Tibial artery (tissue), 4 donors: ENCODE data around the gene RDH5.

ENCODE experiments used
- DNase-seq, 2 donors: peaks; one replicate each; pipeline ENCODE4 v3.0.0-alpha.2; 2019
- H3K27ac ChIP-seq, 2 donors: fragments of 200-600 bp; sonication (generic) in 1 of 2; 1 replicate in 1 of 2; 2 replicates in 1 of 2; pipeline ENCODE4 v1.5.1; 2018 to 2019; ENCODE audit warnings: mild to moderate bottlenecking in 1 of 2
- H3K27me3 ChIP-seq, 2 donors: fragments of 200-600 bp; sonication (generic) in 1 of 2; one replicate each; pipeline versions ENCODE4 v1.5.1 to v1.6.0; 2016 to 2019
- H3K36me3 ChIP-seq, 3 donors: fragments of 200-600 bp; sonication (generic) in 2 of 3; one replicate each; pipeline ENCODE4 v1.5.1; 2016 to 2019; ENCODE audit warnings: mild to moderate bottlenecking in 2 of 3
- H3K4me1 ChIP-seq, 4 donors: fragments of 200-600 bp; sonication (generic) in 2 of 4; 1 replicate in 3 of 4; 2 replicates in 1 of 4; pipeline ENCODE4 v1.5.1; 2016 to 2019
- H3K4me3 ChIP-seq, 2 donors: fragments of 200-600 bp; sonication (generic) in 1 of 2; 1 replicate in 1 of 2; 2 replicates in 1 of 2; pipeline ENCODE4 v1.5.1; 2018 to 2019; ENCODE audit warnings: mild to moderate bottlenecking in 2 of 2
- H3K9me3 ChIP-seq, 3 donors: fragments of 200-600 bp; sonication (generic) in 1 of 3; one replicate each; pipeline ENCODE4 v1.5.1; 2016 to 2019
- intact Hi-C: fragments of 100-400 bp; cut with DNase I; formaldehyde crosslinking; loops from one replicate; pipeline ENCODE4 v1.15.0; 2023; ENCODE audit warnings: low total_unique reads
- TF ChIP-seq, protein P1 (sequence below), 2 experiments: fragments of 200-600 bp in 1 of 2; fragments of 450-650 bp in 1 of 2; IDR thresholded peaks; one replicate each; pipeline ENCODE4 v1.5.1; 2017 to 2019; ENCODE audit warnings: antibody characterized with exemption in 2 of 2, mild to moderate bottlenecking in 1 of 2, moderate library complexity in 1 of 2

RDH5 gene

GRCh38 chr12:55762646-55763045 lies 42.5 kb downstream of the RDH5 start:
- no peaks in the 10 kb centered on the region for H3K9me3 ChIP-seq
- H3K4me1 ChIP-seq: no peaks in the 10 kb centered on the region
- H3K27ac ChIP-seq: no peak overlapping the region
- TF ChIP-seq, protein P1, sequence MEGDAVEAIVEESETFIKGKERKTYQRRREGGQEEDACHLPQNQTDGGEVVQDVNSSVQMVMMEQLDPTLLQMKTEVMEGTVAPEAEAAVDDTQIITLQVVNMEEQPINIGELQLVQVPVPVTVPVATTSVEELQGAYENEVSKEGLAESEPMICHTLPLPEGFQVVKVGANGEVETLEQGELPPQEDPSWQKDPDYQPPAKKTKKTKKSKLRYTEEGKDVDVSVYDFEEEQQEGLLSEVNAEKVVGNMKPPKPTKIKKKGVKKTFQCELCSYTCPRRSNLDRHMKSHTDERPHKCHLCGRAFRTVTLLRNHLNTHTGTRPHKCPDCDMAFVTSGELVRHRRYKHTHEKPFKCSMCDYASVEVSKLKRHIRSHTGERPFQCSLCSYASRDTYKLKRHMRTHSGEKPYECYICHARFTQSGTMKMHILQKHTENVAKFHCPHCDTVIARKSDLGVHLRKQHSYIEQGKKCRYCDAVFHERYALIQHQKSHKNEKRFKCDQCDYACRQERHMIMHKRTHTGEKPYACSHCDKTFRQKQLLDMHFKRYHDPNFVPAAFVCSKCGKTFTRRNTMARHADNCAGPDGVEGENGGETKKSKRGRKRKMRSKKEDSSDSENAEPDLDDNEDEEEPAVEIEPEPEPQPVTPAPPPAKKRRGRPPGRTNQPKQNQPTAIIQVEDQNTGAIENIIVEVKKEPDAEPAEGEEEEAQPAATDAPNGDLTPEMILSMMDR (IDR thresholded peaks at IDR 0.05): no peak
- H3K36me3 ChIP-seq: peaks cover 37 to 71% (median 40%) of the 10 kb centered on the region in 3 donors
- no peaks in the 10 kb centered on the region for H3K27me3 ChIP-seq
- intact Hi-C loops: no loop called here
- no peak overlapping the region for H3K4me3 ChIP-seq
- DNase-seq: no peak

GRCh38 chr12:55765736-55766290 lies 45.6 kb downstream of the RDH5 start:
- Histone ChIP-seq H3K4me1 (no peaks in the 10 kb centered on the region), H3K27me3 (no peaks in the 10 kb centered on the region), H3K27ac (no peak overlapping the region), H3K9me3 (no peaks in the 10 kb centered on the region), H3K36me3 (peaks cover 18 to 61% (median 25%) of the 10 kb centered on the region in 3 donors), H3K4me3 (no peak overlapping the region)
- intact Hi-C loops: no loop called here
- no peak for DNase-seq
- TF ChIP-seq, protein P1 (IDR thresholded peaks at IDR 0.05): no peak

DNA sequence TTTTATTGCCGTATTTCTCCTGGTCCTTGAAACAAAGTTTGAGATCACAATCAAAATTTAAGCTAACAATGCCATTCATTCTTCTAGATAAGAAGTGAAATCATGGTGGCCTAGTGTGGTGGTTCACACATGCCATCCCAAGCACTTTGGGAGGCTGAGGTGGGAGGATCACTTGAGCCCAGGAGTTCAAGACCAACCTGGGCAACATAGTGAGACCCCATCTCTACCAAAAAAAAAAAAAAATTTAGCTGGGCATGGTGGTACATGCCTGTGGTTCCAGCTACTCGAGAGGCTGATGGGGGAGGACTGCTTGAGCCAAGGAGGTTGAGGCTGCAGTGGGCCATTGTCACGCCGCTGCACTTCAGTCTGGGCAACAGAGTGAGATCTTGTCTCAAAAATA lies 47.0 kb downstream of the RDH5 start:
- intact Hi-C loops: no loop called here
- Histone ChIP-seq H3K9me3 (no peaks in the 10 kb centered on the region), H3K4me1 (no peaks in the 10 kb centered on the region), H3K27ac (no peak overlapping the region), H3K4me3 (no peak overlapping the region), H3K36me3 (peaks cover 11 to 57% (median 30%) of the 10 kb centered on the region in 3 donors), H3K27me3 (no peaks in the 10 kb centered on the region)
- no peak for DNase-seq
- TF ChIP-seq, protein P1 (IDR thresholded peaks at IDR 0.05): no peak

- TF ChIP-seq, protein P1 (IDR thresholded peaks at IDR 0.05): no peak
- intact Hi-C loops: no loop called here
- no peaks in the 10 kb centered on the region for H3K9me3 ChIP-seq
- H3K27me3 ChIP-seq: no peaks in the 10 kb centered on the region
- H3K27ac ChIP-seq: no peak overlapping the region
- H3K4me3 ChIP-seq: no peak overlapping the region
- peaks cover 6 to 60% (median 22%) of the 10 kb centered on the region in 3 donors for H3K36me3 ChIP-seq
- H3K4me1 ChIP-seq: no peaks in the 10 kb centered on the region
- no peak for DNase-seq
These were observed 51.5 kb downstream of the RDH5 start for GRCh38 chr12:55771736-55772135.
